Esophagus squamous epithelium (tissue), 5 donors: ENCODE measurements around the gene FAM227B. TPM values are rescaled to one million over a fixed set of nuclear protein-coding genes. Genes with fewer than 3 reads are reported as not detected.

ENCODE experiments used
- DNase-seq: peaks from one replicate; lab custom pipeline; 2025; lab: John Stamatoyannopoulos, UW
- H3K27ac ChIP-seq, 4 donors: fragments of 200-600 bp; sonication (generic); one replicate each; pipeline ENCODE4 v1.5.1; 2016 to 2019; ENCODE audit warnings: mild to moderate bottlenecking in 1 of 4
- H3K27me3 ChIP-seq, 4 donors: fragments of 200-600 bp; sonication (generic); 1 replicate in 3 of 4; 2 replicates in 1 of 4; pipeline versions ENCODE4 v1.5.1 to v1.6.0; 2017 to 2021; ENCODE audit warnings: antibody characterized with exemption in 1 of 4
- H3K36me3 ChIP-seq, 3 donors: fragments of 200-600 bp; sonication (generic); one replicate each; pipeline ENCODE4 v1.5.1; 2016 to 2019
- H3K4me1 ChIP-seq, 3 donors: fragments of 200-600 bp; sonication (generic); one replicate each; pipeline ENCODE4 v1.5.1; 2017 to 2019
- H3K4me3 ChIP-seq, 4 donors: fragments of 200-600 bp; sonication (generic); 1 replicate in 3 of 4; 2 replicates in 1 of 4; pipeline ENCODE4 v1.5.1; 2016 to 2019; ENCODE audit warnings: mild to moderate bottlenecking in 2 of 4, moderate library complexity in 1 of 4
- H3K9me3 ChIP-seq, 3 donors: fragments of 200-600 bp; sonication (generic); one replicate each; pipeline ENCODE4 v1.5.1; 2016 to 2019
- POLR2A ChIP-seq, 4 donors: fragments of 450-650 bp; IDR thresholded peaks; one replicate each; pipeline ENCODE4 v1.6.1; 2017; ENCODE audit warnings: antibody characterized with exemption in 4 of 4, mild to moderate bottlenecking in 4 of 4, moderate library complexity in 3 of 4
- WGBS, 2 donors: methylation state at CpG; one replicate each; pipeline ENCODE4 v1.1.5; 2018; 5-methylcytosine and 5-hydroxymethylcytosine counted together
- intact Hi-C: fragments of 100-400 bp; cut with DNase I; formaldehyde crosslinking; loops from one replicate; pipeline ENCODE4 v1.15.0; 2022
- total RNA-seq, 4 donors: library from RNA; depleted of rRNA; stranded (reverse); fragments of >200 nt; gene quantifications; one replicate each; pipeline ENCODE4 v1.1.0, GENCODE V29; 2016
- TF ChIP-seq, protein P1 (sequence below), 6 experiments: fragments of 450-650 bp in 4 of 6; fragments of 200-600 bp in 2 of 6; sonication (generic) in 2 of 6; IDR thresholded peaks; one replicate each; pipeline ENCODE4 v1.5.1; 2016 to 2019; ENCODE audit warnings: antibody characterized with exemption in 6 of 6, mild to moderate bottlenecking in 4 of 6, moderate library complexity in 4 of 6
- donor health status: DM: yes; HTN: yes; CAD: no.

Gene FAM227B
- total RNA-seq, 4 donors from 2014 or later, result 0.80 to 4.4 (median 1.6) TPM

DNA sequence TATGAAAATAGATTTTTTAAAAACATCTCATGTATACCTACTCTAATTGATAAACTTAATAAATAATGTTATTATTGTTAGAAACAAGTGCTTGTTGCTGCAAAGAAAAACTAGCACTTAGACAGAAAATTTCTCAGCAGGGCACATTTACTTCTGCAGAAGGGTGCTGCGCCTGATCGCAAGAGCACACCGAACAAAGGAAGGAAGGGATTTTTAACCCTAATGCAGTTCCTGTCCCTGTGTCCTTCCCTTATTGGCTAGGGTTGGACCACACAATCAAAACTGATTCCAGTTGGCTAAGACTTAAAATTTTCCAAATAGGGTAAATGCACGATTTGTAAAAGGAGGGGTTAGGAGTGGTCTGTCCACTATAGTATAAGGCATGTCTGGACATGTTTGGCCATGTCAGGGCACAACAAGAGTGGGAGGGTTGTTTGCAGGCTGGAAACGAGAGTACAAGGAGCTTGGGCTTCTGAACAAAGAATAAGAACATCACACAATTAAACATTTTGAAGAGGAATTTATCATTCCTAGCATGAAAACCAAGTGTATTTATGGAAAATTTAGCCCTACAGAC, 4.9 kb upstream of the FAM227B start:
- no peak overlapping the region for H3K27ac ChIP-seq
- H3K4me1 ChIP-seq, result peaks cover 0 to 39% (median 6%) of the 10 kb centered on the region in 3 donors
- no peak for DNase-seq
- 81 to 87% methylated on average over 5 of the region's 5 CpGs for WGBS, 2 donors
- intact Hi-C loops, result no loop called here
- peaks cover 0 to 55% (median 6%) of the 10 kb centered on the region in 3 donors for H3K36me3 ChIP-seq
- H3K9me3 ChIP-seq, result peaks cover 0 to 13% (median 8%) of the 10 kb centered on the region in 3 donors
- H3K4me3 ChIP-seq, result peak overlapping the region in 1 of 4 donors; percentile 14
- H3K27me3 ChIP-seq, result no peaks in the 10 kb centered on the region
- TF ChIP-seq, protein P1, sequence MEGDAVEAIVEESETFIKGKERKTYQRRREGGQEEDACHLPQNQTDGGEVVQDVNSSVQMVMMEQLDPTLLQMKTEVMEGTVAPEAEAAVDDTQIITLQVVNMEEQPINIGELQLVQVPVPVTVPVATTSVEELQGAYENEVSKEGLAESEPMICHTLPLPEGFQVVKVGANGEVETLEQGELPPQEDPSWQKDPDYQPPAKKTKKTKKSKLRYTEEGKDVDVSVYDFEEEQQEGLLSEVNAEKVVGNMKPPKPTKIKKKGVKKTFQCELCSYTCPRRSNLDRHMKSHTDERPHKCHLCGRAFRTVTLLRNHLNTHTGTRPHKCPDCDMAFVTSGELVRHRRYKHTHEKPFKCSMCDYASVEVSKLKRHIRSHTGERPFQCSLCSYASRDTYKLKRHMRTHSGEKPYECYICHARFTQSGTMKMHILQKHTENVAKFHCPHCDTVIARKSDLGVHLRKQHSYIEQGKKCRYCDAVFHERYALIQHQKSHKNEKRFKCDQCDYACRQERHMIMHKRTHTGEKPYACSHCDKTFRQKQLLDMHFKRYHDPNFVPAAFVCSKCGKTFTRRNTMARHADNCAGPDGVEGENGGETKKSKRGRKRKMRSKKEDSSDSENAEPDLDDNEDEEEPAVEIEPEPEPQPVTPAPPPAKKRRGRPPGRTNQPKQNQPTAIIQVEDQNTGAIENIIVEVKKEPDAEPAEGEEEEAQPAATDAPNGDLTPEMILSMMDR (IDR thresholded peaks at IDR 0.05), result no peak
- no peak for TF ChIP-seq POLR2A (IDR thresholded peaks at IDR 0.05)

DNA sequence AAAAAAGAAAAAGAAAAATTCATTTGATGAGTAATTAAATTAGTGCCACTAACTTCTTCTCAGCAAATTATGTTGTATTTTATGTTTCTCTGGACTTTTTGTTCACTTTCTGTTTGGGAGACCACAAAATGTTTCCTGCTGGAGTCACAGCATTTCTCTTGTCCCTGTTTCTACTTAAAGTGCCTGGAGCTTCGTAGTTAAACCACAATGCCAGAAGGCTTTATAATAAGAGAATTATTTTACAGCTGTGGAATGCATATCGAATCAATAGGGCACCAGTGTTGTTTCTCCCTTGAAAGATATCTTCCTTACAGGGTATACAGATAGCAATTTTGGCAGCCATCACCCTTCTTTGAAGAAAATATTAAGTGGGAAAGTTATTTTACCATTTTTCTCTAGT, 3.4 kb upstream of the FAM227B start:
- no peak overlapping the region for H3K27ac ChIP-seq
- peaks cover 0 to 13% (median 8%) of the 10 kb centered on the region in 3 donors for H3K9me3 ChIP-seq
- intact Hi-C loops, result no loop called here
- TF ChIP-seq, protein P1 (IDR thresholded peaks at IDR 0.05), result no peak
- no peak for TF ChIP-seq POLR2A (IDR thresholded peaks at IDR 0.05)
- DNase-seq, result no peak
- 58 to 80% methylated on average over 2 of the region's 2 CpGs for WGBS, 2 donors
- H3K27me3 ChIP-seq, result no peaks in the 10 kb centered on the region
- peaks cover 4 to 45% (median 9%) of the 10 kb centered on the region in 3 donors for H3K4me1 ChIP-seq
- peak overlapping the region in 1 of 4 donors; percentile 3 for H3K4me3 ChIP-seq
- peaks cover 0 to 44% (median 6%) of the 10 kb centered on the region in 3 donors for H3K36me3 ChIP-seq

DNA sequence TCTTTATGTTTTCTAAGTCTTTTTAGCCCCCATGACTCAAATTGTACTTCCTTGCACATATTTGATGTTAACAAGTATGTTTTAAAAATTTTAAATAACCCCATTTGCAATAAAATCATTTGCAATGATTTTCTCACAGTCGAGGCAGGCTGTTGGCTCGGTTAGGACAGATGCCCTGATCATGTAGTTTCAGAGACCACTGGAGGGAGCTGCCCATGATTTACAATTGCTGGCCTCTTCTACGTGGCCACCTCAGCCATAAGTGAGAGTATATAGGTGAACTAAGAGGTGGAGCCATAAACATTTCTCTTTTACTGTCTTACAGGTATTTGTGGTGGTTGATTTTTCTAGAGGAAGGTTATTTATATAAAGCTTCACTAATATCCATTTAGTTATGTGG, 1.9 kb upstream of the FAM227B start:
- Histone ChIP-seq H3K36me3 (peaks cover 0 to 30% (median 6%) of the 10 kb centered on the region in 3 donors), H3K27ac (no peak overlapping the region), H3K9me3 (peaks cover 0 to 13% (median 8%) of the 10 kb centered on the region in 3 donors), H3K4me1 (peaks cover 4 to 39% (median 9%) of the 10 kb centered on the region in 3 donors), H3K27me3 (no peaks in the 10 kb centered on the region), H3K4me3 (peak overlapping the region in 1 of 4 donors; percentile 88)
- DNase-seq, result no peak
- no peak for TF ChIP-seq POLR2A (IDR thresholded peaks at IDR 0.05)
- TF ChIP-seq, protein P1 (IDR thresholded peaks at IDR 0.05), result no peak
- intact Hi-C loops, result no loop called here
- 72 to 87% methylated on average over 3 of the region's 3 CpGs for WGBS, 2 donors

DNA sequence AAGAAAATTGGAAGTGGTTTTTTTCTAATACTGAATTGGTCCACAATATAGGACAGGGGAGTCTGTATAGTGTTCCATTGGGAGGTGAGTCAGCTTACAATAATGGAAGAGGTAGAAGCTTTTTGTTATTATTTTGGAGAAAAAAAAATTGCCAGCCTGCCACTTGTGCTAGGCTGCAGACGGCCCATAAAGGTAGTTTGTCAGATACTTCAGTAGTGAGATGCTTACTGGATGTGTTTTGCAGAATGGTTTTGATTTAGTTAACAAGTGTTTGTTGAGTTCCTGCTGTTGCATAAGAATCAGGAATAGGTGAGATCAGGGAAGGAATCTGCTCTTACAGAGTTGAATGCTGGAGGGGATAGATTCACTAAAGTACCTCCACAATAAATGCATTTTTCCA, 1.3 kb upstream of the FAM227B start:
- Histone ChIP-seq H3K27me3 (no peaks in the 10 kb centered on the region), H3K27ac (peak overlapping the region in 2 of 4 donors; percentile 94 to 95), H3K4me3 (peak overlapping the region; percentile 77 to 90 (median 86)), H3K4me1 (peaks cover 4 to 32% (median 9%) of the 10 kb centered on the region in 3 donors), H3K9me3 (peaks cover 0 to 13% (median 8%) of the 10 kb centered on the region in 3 donors), H3K36me3 (peaks cover 0 to 23% (median 6%) of the 10 kb centered on the region in 3 donors)
- 9 to 46% methylated on average over 1 of the region's 1 CpG for WGBS, 2 donors
- intact Hi-C loops, result no loop called here
- TF ChIP-seq, protein P1 (IDR thresholded peaks at IDR 0.05), result no peak
- no peak for TF ChIP-seq POLR2A (IDR thresholded peaks at IDR 0.05)
- DNase-seq, result no peak

DNA sequence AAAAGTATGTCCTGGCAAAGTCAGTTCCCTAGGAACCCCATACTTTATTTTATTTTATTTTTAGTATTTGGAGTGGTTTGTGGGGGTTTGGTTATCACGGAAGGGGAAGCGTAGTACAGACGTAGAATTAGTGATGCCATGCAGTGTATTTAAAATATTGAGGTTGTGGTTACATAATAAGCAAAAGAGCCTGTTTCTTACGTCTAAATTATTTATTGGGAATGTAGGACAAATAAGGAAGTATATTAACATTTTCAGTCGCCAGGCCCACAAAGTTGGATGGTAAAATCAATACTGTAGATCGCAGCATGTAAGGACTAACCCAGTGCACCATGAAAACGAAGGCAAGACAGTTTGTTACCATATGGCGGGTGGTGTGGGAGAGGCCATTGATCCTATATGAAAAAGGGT, 788 bp upstream of the FAM227B start:
- TF ChIP-seq, protein P1 (IDR thresholded peaks at IDR 0.05), result no peak
- TF ChIP-seq POLR2A (IDR thresholded peaks at IDR 0.05), result no peak
- no peak for DNase-seq
- H3K9me3 ChIP-seq, result peaks cover 0 to 13% (median 8%) of the 10 kb centered on the region in 3 donors
- peaks cover 4 to 29% (median 9%) of the 10 kb centered on the region in 3 donors for H3K4me1 ChIP-seq
- H3K27ac ChIP-seq, result peak overlapping the region; percentile 88 to 96 (median 94)
- WGBS, 2 donors, result 4 to 9% methylated on average over 8 of the region's 8 CpGs
- H3K4me3 ChIP-seq, result peak overlapping the region; percentile 77 to 90 (median 86)
- no peaks in the 10 kb centered on the region for H3K27me3 ChIP-seq
- peaks cover 0 to 19% (median 6%) of the 10 kb centered on the region in 3 donors for H3K36me3 ChIP-seq
- intact Hi-C loops, result no loop called here
